OCI-LY1 (cell line): ENCODE data around the gene DAAM2.

Experiments
- H2AFZ ChIP-seq: fragments of 200-600 bp; sonication (generic), shearing (Covaris generic); 2 replicates; pipeline ENCODE4 v1.6.0; 2014; ENCODE audit warnings: antibody characterized with exemption, mild to moderate bottlenecking, low read length
- H3F3A ChIP-seq: fragments of 200-600 bp; sonication (generic), shearing (Covaris generic); 2 replicates; pipeline ENCODE4 v1.6.0; 2014; ENCODE audit warnings: mild to moderate bottlenecking, antibody characterized with exemption, low read length, moderate library complexity; ENCODE audit not compliant: insufficient read depth
- H3K27ac ChIP-seq: fragments of 200-600 bp; sonication (generic); 2 replicates; pipeline ENCODE4 v1.5.1; 2014; ENCODE audit warnings: low read length, mixed run types, mild to moderate bottlenecking, low read depth; ENCODE audit not compliant: poor library complexity, severe bottlenecking
- H3K27me3 ChIP-seq: fragments of 200-600 bp; sonication (generic); 2 replicates; pipeline ENCODE4 v1.6.0; 2014; ENCODE audit warnings: antibody characterized with exemption, mild to moderate bottlenecking, low read length, moderate library complexity; ENCODE audit not compliant: insufficient read depth
- H3K36me3 ChIP-seq: fragments of 200-600 bp; sonication (generic); 2 replicates; pipeline ENCODE4 v1.6.1; 2014; ENCODE audit warnings: mild to moderate bottlenecking, antibody characterized with exemption, low read length, moderate library complexity, mixed read lengths; ENCODE audit not compliant: insufficient read depth
- H3K4me1 ChIP-seq: fragments of 200-600 bp; sonication (generic); 2 replicates; pipeline ENCODE4 v1.5.1; 2014; ENCODE audit warnings: mild to moderate bottlenecking, low read length, moderate library complexity; ENCODE audit not compliant: insufficient read depth, severe bottlenecking
- H3K4me2 ChIP-seq: fragments of 200-600 bp; sonication (generic), shearing (Covaris generic); 2 replicates; pipeline ENCODE4 v1.6.1; 2014; ENCODE audit warnings: low read length
- H3K4me3 ChIP-seq: fragments of 200-600 bp; sonication (generic); 2 replicates; pipeline ENCODE4 v1.5.1; 2014; ENCODE audit warnings: low read length, low read depth, mild to moderate bottlenecking, mixed read lengths; ENCODE audit not compliant: poor library complexity, severe bottlenecking
- H3K79me2 ChIP-seq: fragments of 200-600 bp; shearing (Covaris generic); 2 replicates; pipeline ENCODE4 v1.6.1; 2016; ENCODE audit warnings: mixed run types, low read length, mixed read lengths; ENCODE audit not compliant: insufficient read depth
- H3K9ac ChIP-seq: fragments of 200-600 bp; sonication (generic), shearing (Covaris generic); 2 replicates; pipeline ENCODE4 v1.6.1; 2014; ENCODE audit warnings: mild to moderate bottlenecking, low read length, mixed read lengths
- H3K9me2 ChIP-seq: fragments of 200-600 bp; sonication (generic), shearing (Covaris generic); 2 replicates; pipeline ENCODE4 v1.6.1; 2014; ENCODE audit warnings: low read depth, mild to moderate bottlenecking, low read length, mixed read lengths
- H3K9me3 ChIP-seq: fragments of 200-600 bp; shearing (Covaris generic); 2 replicates; pipeline ENCODE4 v1.6.1; 2014; ENCODE audit warnings: low read length, mixed read lengths
- H4K20me1 ChIP-seq: fragments of 200-600 bp; sonication (generic), shearing (Covaris generic); 2 replicates; pipeline ENCODE4 v1.6.0; 2016; ENCODE audit warnings: mild to moderate bottlenecking, low read length; ENCODE audit not compliant: insufficient read depth
- EZH2 ChIP-seq: fragments of 200-600 bp; sonication (generic), shearing (Covaris generic); IDR thresholded peaks from 2 replicates; pipeline ENCODE4 v1.8.0; 2017; ENCODE audit warnings: borderline replicate concordance, mixed run types, mild to moderate bottlenecking, antibody characterized with exemption, low read length, moderate library complexity, mixed read lengths
- TF ChIP-seq, protein P1 (sequence below): fragments of 200-600 bp; sonication (generic), shearing (Covaris generic); IDR thresholded peaks from 2 replicates; pipeline ENCODE4 v1.5.1; 2017; ENCODE audit warnings: mild to moderate bottlenecking, antibody characterized with exemption, low read length, moderate library complexity, mixed read lengths

DAAM2 gene

DNA sequence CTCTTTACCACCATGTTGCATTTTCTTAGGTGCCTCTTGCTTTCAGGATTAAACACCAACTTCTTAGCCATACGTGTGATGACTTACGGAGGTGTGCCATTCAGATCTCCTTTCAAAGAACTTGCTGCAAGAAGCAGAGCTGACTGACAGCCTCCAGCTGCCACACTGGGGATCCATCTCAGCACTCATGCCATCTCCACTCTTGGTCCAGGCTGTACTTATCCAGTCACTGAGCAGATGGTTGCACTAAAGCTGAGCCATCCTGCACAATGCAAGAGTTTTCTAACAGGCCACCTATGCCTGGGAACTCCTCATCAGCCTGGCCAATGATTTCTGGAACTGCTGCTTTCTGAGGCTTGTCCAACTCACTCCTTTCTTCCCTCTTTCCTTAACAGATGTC is 35.6 kb upstream of the DAAM2 start:
- H3K79me2 ChIP-seq: no peaks in the 10 kb centered on the region
- H3K4me2 ChIP-seq: no peak overlapping the region
- no peak overlapping the region for H2AFZ ChIP-seq
- no peak overlapping the region for H3K27ac ChIP-seq
- H3K9ac ChIP-seq: no peak overlapping the region
- no peak for TF ChIP-seq EZH2
- no peaks in the 10 kb centered on the region for H3K9me2 ChIP-seq
- H3K9me3 ChIP-seq: no peaks in the 10 kb centered on the region
- H3K4me1 ChIP-seq: no peaks in the 10 kb centered on the region
- H3K27me3 ChIP-seq: no peaks in the 10 kb centered on the region; the same call in 1 of the 2 replicates
- H4K20me1 ChIP-seq: no peaks in the 10 kb centered on the region
- H3F3A ChIP-seq: no peaks in the 10 kb centered on the region
- no peak overlapping the region for H3K4me3 ChIP-seq
- H3K36me3 ChIP-seq: no peaks in the 10 kb centered on the region

DNA sequence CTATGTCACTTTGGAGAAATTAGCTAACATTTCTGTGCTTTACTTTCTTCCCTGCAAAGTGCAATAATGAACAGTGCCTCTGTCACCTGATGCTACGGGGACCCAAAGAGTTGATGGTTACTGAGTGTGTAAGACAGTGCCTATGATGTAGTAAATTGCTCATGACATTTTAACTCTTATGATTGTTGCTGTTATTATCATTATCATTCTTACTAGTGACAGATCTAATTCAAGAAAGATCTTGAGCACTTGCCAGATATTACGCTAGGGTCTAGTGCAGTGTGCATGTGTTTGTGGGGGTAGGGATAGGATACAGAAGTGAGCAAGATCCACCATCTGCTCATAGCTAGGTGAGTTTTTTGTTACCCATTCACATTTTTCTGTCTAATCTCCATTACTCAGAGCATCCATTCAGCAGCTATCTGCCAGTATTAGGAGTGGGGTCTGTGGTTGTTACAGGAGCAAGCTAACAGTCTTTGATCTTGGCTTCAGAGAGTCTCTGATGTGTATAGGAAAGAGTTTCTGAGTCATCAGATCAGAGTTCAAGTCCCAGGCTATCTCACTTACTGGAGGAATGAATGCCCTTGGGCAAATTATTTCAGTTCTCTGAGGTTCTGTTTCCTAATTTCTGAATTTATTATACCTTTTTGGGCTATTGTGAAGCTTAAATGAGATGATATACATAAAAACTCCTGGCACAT is 33.1 kb upstream of the DAAM2 start:
- H3K9me3 ChIP-seq: no peaks in the 10 kb centered on the region
- no peaks in the 10 kb centered on the region for H3F3A ChIP-seq
- H4K20me1 ChIP-seq: no peaks in the 10 kb centered on the region
- no peak overlapping the region for H3K9ac ChIP-seq
- H3K27me3 ChIP-seq: no peaks in the 10 kb centered on the region
- TF ChIP-seq, protein P1, sequence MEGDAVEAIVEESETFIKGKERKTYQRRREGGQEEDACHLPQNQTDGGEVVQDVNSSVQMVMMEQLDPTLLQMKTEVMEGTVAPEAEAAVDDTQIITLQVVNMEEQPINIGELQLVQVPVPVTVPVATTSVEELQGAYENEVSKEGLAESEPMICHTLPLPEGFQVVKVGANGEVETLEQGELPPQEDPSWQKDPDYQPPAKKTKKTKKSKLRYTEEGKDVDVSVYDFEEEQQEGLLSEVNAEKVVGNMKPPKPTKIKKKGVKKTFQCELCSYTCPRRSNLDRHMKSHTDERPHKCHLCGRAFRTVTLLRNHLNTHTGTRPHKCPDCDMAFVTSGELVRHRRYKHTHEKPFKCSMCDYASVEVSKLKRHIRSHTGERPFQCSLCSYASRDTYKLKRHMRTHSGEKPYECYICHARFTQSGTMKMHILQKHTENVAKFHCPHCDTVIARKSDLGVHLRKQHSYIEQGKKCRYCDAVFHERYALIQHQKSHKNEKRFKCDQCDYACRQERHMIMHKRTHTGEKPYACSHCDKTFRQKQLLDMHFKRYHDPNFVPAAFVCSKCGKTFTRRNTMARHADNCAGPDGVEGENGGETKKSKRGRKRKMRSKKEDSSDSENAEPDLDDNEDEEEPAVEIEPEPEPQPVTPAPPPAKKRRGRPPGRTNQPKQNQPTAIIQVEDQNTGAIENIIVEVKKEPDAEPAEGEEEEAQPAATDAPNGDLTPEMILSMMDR: no peak
- TF ChIP-seq EZH2: no peak
- no peak overlapping the region for H2AFZ ChIP-seq
- no peaks in the 10 kb centered on the region for H3K36me3 ChIP-seq
- H3K4me3 ChIP-seq: no peak overlapping the region
- no peaks in the 10 kb centered on the region for H3K79me2 ChIP-seq
- H3K27ac ChIP-seq: no peak overlapping the region
- no peaks in the 10 kb centered on the region for H3K4me1 ChIP-seq
- H3K9me2 ChIP-seq: no peaks in the 10 kb centered on the region
- H3K4me2 ChIP-seq: no peak overlapping the region

DNA sequence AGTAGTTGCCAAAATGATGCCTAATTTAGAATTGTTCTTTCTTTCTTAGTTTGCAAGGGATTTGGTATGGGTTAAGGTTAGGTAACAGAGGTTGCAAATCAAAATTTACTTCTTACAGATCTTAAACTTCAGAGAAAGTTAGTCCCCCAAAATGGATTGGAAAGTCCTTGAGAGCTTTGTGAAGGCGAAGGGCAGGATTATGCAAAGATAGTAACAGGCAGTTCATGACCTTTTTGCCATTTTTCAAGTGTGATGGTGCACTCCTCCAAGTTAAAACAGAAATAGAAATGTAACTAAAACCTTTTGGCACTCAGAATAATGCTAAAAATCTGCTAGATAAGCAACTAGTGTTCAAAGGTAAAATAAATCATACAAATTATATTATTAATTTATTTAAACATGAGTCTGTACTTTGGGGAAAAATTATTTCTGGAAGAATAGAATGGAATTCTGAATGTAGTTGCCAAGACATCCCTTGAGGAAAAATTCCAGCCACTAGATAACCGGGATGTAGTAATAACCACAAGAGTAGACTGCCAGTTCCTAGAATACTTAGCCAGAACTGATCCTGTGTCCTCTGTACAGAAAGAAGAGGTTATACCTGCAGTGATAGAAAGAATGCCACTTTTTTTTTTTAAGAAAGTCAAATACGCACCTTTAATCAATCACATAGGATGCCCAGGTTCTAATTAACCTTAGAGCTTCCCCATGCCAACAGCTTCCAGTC is 31.8 kb upstream of the DAAM2 start:
- H3K4me2 ChIP-seq: no peak overlapping the region
- H3K9ac ChIP-seq: no peak overlapping the region
- no peaks in the 10 kb centered on the region for H3K36me3 ChIP-seq
- H3F3A ChIP-seq: no peaks in the 10 kb centered on the region
- no peaks in the 10 kb centered on the region for H3K9me2 ChIP-seq
- no peak for TF ChIP-seq EZH2
- TF ChIP-seq, protein P1: no peak
- no peaks in the 10 kb centered on the region for H3K79me2 ChIP-seq
- H3K27ac ChIP-seq: no peak overlapping the region
- no peaks in the 10 kb centered on the region for H3K9me3 ChIP-seq
- H3K27me3 ChIP-seq: no peaks in the 10 kb centered on the region
- H4K20me1 ChIP-seq: no peaks in the 10 kb centered on the region
- H2AFZ ChIP-seq: no peak overlapping the region
- H3K4me3 ChIP-seq: no peak overlapping the region
- H3K4me1 ChIP-seq: no peaks in the 10 kb centered on the region
